ENCODE measurements around the gene RFC1.

RFC1 gene

DNA sequence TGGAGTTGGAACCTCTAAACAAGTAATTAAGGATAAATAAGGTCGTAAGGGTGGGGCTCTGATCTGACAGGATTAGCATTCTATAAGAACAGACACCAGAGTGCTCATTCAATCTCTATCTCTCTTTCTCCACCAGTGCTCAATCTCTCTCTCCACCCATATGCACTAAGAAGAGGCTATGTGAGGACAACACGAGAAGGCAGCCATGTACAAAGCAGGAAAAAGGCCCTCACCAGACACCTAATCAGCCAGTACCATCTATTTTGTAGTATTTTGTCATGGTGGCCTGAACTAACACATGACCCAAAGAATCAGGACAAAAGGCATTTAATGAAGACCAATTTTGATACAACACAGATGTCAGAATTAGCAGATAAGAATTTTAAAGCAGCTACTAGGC lies 16.8 kb downstream of the RFC1 start:
- DNase-seq = no peak

GRCh38 chr4:39348371-39349315 lies 17.5 kb downstream of the RFC1 start:
- no peak for DNase-seq

GRCh38 chr4:39346856-39347519 lies 19.2 kb downstream of the RFC1 start:
- DNase-seq = no peak

DNA sequence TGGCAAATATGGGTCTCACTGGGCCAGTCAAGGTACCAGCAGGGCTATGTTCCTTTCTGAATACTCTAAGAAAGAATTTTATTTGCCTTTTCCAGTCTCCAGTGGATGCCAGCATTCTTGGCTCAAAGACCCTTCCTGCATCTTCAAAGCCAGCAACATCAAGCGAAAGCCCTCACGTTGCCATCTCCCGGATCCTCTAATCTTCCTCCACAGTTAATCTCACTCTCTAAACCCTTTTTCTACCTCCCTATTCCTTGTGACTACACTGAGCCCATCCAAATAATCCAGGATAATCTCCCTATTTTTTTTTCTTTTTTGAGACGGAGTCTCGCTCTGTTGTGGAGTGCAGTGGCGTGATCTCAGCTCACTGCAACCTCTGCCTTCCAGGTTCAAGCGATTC lies 23.4 kb downstream of the RFC1 start:
- DNase-seq = no peak

GRCh38 chr4:39341075-39341725 lies 25.0 kb downstream of the RFC1 start:
- no peak for DNase-seq

- no peak for DNase-seq
Measured at GRCh38 chr4:39339968-39340367, 26.2 kb downstream of the RFC1 start.

DNA sequence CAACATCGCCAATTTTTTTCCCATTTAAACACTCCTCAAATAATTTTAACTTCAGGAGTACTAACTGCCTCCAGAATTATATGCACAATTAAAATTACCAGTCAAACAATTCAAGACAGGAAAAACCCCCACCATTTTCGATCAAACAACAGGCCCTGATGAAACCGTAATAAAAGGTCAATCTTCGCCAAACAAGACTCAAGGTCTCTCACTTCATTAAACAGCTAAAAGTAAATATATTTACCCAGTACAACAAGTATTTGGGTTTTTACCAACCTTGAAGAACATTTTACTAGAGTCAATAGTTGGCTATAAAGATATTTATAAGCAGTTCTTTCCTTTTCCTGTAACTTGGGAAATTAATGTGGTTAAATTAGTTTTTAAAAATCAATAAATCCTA lies 28.3 kb downstream of the RFC1 start:
- no peak for DNase-seq

DNA sequence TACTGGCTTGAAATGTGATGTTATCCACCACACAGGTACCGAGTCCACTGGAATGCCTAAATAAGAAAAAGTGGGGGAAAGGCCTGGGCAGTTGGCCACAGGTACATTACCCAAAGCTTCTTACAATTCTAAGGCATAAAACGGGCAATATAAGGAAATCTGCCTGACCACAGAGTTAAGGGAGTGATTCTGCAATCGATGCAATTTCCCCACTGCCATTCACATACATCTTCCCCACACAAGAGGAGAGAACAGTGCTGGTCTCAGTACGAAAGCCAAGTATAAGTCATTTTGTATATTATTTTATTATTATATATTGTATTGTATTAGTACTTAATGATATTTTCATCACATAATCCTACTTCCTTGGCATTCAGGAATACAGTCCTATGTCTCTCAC lies 30.6 kb downstream of the RFC1 start:
- DNase-seq = no peak

DNA sequence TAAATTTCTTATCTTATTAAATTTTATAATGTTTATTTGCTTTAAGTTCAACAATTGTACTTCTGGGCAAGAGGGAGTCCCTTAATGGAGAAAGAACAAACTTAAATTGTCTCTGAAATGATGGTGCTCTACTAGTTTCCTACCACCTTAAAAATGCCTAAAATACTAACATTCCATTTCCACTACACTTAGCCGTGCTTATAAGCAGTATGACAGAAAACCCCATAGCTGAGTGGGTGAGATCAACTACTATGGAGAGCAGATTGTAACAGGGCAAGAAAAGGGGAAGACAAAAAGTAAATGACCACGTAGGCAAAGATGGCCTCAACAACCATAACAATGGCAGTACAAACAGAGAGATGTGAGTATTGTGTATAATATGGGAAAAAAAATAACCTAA lies 35.0 kb downstream of the RFC1 start:
- DNase-seq = no peak

DNA sequence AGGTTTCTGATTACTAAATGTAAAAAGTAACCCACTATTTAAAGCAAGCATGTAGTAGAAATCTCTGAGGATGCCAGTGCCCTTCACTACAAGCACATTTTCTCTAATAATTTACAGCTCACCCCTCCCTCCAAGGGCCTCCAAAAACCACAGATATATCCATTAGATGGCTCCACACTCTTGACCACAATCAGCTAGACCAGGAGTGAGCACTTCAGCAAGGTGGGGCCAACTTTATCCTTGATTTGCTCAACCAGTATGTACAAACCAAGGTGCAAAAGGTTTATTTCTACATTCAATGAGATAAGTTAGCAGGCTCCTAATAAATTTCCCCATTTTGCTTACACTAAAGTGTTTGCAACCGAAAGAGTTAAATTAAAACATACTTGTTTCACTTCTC lies 35.8 kb downstream of the RFC1 start:
- DNase-seq = no peak

DNA sequence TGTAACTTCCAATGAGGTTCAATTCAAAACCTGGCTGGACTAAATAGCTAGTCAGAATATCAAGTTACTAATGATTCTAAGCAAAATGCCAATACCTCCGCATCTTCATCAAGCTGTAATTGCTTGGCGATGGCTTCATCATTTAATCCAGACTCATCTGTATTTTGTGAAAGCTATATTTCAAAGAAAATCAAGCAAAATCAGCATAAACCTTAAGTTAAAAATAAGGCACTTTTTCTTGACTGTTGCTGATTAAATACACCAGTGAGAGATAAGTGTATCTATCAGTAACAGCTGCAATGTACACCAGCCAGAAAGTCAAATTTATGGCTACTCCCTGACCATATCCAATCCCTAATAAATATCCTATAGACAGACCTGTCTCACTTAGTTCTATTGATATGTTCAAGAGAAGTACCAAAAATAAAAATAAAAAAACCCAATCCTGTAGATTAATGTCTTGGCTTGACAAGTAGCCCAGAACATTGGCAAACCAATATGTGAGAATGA lies 39.6 kb downstream of the RFC1 start:
- DNase-seq = no peak

DNA sequence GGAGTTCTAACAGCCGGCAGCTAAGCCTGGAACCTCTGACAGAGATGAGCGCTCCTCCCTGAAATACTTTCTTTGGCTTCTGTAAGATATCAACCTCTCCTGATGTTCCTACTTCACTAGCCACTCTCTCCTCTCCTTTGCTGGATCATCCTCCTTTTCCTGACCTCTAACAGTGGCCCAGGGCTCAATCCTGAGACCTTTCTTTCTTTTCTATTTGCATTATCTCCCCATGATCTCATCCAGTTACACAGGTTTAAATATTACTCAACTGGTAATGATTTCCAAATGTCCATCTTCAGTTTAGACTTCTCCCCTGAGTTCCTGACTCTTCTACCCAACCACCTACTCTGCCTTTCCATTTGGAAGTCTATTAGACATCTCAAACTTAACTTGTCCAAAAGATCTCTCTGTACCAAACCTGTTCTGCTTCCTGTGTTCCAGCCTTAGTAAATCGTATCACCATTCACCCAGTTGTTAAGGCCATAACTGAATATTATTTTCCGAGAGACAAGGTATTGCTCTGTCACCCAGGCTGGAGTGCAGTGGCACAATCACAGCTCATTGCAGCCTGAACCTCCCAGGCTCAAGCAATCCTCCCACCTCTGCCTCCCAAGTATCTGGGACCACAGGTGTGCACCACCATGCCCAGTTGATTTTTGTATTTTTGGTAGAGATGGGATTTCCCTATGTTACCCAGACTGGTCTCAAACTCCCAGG lies 41.1 kb downstream of the RFC1 start:
- no peak for DNase-seq

GRCh38 chr4:39324446-39324845 lies 41.7 kb downstream of the RFC1 start:
- no peak for DNase-seq

- no peak for DNase-seq
Measured at GRCh38 chr4:39323821-39324220, 42.3 kb downstream of the RFC1 start.

GRCh38 chr4:39320381-39321115 lies 45.6 kb downstream of the RFC1 start:
- no peak for DNase-seq

- no peak for DNase-seq
Measured at GRCh38 chr4:39319676-39320075, 46.5 kb downstream of the RFC1 start.

DNA sequence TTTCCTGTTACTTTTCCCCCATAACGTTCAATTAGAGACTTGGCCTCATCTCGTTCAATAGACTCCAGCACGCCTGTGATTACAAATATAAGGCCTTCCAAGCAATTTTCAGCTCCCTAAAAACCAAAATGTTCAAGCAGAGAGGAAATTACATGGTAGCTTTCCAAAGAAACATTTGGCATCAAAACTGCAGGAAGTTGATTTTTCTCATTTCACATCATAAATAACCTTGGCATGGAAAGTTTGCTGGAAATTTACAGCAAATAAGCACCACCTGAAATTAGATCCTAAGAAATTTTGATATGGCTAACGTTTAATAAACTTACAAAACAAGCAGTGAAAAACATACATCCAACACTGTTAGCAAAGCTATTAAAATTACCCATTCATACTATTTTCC lies 53.3 kb downstream of the RFC1 start:
- no peak for DNase-seq

DNA sequence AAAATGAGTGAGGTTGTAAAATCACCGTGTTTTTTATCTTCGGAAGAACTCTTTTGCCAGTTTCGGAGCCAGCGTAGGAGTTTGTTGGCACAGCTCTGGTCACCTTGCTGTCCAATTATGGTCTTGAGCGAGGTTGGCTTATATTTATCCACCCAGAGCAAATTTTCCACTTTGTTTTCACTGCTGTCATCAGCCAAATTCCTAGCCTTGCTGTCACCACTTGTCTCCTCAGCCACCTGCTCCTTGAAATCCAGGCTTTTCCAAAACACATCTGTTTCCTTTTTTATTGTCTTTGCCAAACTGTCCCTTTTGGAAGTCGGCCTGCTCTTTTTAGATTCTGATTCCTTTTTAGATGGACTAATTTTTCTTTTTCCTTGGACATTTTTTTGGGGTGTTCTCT lies 57.6 kb downstream of the RFC1 start:
- no peak for DNase-seq

- no peak for DNase-seq
Measured at GRCh38 chr4:39305912-39306677, 60.1 kb downstream of the RFC1 start.

DNA sequence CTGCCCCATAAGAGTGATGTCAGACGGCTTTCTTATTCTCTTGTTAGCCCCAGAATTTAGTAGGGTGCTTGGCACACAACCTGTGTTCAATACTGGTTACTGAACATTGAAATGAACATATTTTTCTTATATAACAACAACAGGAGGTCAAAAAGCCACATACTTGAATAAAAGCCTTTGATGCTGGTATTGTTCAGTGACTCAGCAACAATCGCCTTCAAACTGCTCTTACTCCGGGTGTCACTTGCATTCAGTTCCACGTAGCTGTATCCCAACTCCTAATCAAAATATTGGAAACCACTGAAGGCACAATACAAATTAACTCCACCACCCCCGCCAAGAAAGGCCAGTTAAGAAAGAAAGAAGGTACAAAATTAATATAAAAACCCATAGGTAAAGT lies 61.5 kb downstream of the RFC1 start:
- DNase-seq = no peak

- no peak for DNase-seq
Measured at GRCh38 chr4:39303871-39304270, 62.3 kb downstream of the RFC1 start.

Data from activated CD4-positive, CD25-positive, alpha-beta regulatory T cell (primary cell).